HG03378 (cell line): Measurements from ENCODE around the gene HBQ1.
A peak's percentile ranks its signal among the peaks of the same experiment; 100 is the strongest.
"Not testable (repeated sequence)": the region's sequence is repeated elsewhere in the genome, so short reads cannot be mapped to it uniquely, and the experiment has no call there.

Experiments
- ATAC-seq: cut with Tn5 transposase; IDR thresholded peaks from one replicate; pipeline ENCODE4 v1.9.1; 2021; ENCODE audit warnings: mild to moderate bottlenecking, moderate library complexity; ENCODE audit not compliant: unreplicated experiment

Gene HBQ1

DNA sequence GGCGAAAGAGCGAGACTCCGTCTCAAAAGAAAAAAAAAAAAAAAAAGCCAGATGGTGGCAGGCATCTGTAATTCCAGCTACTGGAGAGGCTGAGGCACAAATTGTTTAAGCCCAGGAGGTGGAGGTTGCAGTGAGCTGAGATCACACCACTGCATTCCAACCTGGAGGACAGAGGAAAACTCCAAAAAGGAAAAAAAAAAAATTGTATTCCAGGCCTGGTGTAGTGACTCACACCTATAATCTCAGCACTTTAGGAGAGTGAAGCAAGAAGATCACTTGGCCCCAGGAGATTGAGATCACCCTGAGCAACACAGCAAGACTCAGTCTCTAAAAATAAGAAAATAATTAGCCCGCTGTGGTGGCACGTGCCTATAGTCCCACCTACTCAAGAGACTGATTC, 20.1 kb downstream of the HBQ1 start:
- ATAC-seq: no peak

DNA sequence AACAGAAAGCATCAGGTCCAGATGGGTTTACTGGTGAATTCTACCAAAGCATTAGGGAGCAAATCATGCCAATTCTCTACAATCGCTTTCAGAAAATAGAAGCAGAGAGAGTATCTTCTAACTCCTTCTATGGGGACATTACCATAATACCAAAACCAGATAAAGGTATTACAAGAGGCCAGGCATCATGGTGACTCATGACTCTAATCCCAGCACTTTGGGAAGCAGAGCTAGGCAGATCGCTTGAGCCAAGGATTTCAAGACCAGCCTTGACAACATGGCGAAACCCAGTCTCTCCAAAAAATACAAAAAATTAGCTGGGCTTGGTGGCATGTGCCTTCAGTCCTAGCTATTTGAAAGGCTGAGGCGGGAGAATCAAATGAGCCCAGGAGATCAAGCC, 23.0 kb downstream of the HBQ1 start:
- no peak for ATAC-seq

DNA sequence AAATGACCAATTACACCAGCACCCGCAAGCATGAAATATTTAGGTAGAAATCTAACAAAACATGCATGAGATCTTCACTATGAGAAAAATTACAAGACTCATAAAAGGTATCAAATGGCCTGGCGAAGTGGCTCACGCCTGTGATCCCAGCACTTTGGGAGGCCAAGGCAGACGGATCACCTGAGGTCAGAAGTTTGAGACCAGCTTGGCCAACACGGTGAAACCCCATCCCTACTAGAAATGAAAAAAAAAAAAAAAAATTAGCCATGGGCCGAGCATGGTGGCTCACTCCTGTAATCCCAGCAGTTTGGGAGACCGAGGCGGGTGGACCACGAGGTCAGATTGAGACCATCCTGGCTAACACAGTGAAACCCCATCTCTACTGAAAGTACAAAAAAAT, 23.8 kb downstream of the HBQ1 start:
- ATAC-seq: not testable (repeated sequence)

DNA sequence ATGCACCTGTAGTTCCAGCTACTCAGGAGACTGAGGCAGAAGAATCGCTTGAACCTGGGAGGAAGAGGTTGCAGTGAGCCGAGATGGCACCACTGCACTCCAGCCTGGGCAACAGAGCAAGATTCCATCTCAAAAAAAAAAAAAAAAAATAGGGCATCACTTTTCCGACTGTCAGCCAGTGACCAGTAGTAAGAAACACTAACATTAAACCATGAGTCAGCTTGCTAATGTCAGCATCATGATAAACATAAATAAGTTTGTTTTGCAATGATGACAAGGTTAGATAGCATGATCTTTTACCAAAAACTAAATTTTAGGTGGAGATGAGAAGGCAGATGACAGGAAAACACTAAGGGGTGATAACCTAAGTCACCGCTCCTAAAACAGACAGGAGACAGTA, 29.1 kb downstream of the HBQ1 start:
- not testable (repeated sequence) for ATAC-seq

DNA sequence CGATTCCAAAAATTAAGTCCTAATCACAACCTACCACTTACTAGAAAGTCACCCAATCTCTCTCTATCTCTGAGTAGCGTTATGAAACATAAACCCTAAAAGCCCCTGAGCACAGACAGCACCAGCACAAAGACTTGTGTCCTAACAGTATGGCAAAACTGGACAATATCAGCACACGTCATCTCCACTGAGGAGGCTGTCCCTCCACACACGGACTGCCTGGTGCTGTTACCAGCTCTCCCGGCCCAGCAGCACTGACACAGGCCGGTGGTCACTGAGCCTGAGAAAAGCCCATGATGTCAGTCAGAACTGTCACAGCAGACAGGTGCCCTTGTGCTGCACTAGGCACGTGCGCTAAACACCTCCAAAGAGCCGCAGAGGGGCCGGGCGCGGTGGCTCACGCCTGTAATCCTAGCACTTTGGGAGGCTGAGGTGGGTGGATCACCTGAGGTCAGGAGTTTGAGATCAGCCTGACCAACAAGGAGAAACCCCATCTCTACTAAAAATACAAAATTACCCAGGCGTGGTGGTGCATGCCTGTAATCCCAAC, 31.4 kb downstream of the HBQ1 start:
- ATAC-seq: not testable (repeated sequence)

DNA sequence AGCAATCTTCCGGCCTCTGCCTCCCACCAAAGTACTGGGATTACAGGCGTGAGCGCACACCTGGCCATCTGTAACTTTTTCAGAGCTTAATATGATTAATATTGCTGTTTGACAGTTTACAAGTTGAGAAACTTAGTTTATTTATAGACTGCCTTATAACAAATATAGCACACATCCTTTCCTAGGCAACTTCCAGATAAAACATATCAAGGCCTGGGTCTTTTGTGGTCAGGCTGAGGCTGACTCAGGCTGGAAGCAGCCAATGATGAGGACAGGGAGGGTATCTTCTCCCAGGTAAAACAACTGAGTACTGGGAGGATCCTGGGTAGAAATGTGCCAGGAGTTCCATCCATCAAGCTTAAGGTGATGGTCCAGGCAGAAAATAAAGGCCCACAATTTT, 32.7 kb downstream of the HBQ1 start:
- no peak for ATAC-seq

- no peak for ATAC-seq
Observed at GRCh38 chr16:220021-220420, 39.8 kb downstream of the HBQ1 start.

GRCh38 chr16:228151-228851, 48.0 kb downstream of the HBQ1 start:
- peak; percentile 9 for ATAC-seq

DNA sequence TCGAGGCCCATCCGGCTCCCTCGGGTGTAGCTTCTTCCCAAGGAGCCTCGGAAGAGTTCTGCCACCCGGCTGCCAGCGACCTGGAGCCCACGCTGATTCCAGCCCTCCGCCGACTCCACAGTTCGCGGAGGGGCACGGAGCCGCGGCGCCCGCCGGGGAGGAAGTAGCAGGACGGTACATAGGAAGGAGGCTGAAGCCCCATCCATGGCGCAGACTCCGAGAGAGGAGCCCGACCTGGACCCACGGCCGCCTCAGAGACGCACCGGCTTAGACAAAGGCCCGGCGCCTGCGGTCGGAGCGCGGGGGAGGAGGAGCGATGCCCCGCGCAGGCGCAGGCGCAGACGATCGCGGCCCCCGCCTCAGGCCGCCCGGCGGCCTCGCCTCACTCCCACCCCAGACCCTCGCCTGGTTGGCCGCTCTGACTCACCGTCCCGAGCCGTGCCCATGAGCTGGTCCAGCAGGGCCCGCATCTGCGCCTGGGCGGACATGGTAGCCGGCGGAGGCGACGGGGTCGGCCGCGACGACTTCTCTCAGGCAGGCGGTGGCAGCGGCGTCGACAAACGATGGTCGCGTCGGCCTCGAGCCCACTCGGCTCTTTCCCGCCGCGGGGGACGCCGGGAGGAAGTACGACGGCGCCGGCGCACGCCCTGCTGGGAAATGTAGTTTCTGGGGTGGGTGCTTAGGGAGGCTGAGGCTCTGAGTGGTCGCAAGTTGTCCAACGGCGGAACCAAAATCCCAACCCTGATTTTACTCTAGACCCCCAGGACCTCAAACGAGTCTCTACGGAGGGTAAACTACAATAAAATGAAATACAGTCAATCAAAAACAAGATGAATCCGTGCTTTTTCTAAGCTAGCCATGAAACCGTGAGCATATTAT, 48.8 kb downstream of the HBQ1 start, which contains the start of gene LUC7L:
Gene LUC7L, minus strand, starts transcription at position 598 of the 879 bp plus-strand sequence. Its CDS starts 110 bp downstream, at position 488.
- peak; percentile 60 for ATAC-seq

- ATAC-seq: no peak
Observed at GRCh38 chr16:229731-230281, 49.5 kb downstream of the HBQ1 start.

GRCh38 chr16:230351-230750, 50.1 kb downstream of the HBQ1 start:
- ATAC-seq: not testable (repeated sequence)
